ENCODE measurements around the gene P4HTM.
A peak's percentile ranks its signal among the peaks of the same experiment; 100 is the strongest.

The P4HTM gene

GRCh38 chr3:48989796-48990635, at the start of gene P4HTM:
Gene P4HTM (plus strand): TSS chr3:48990241. CDS start chr3:48990257, 16 bp downstream.
- DNase-seq (ENCODE audit: low spot score): peak; percentile 93

- no peak for DNase-seq (ENCODE audit: low spot score)
Observed at GRCh38 chr3:48945432-48945831, 44.6 kb upstream of the P4HTM start.

GRCh38 chr3:48945891-48946549, 44.0 kb upstream of the P4HTM start:
- no peak for DNase-seq (ENCODE audit: low spot score)

- no peak for DNase-seq (ENCODE audit: low spot score)
Observed at GRCh38 chr3:48949376-48949717, 40.7 kb upstream of the P4HTM start.

GRCh38 chr3:48950051-48950450, 40.0 kb upstream of the P4HTM start:
- DNase-seq (ENCODE audit: low spot score): no peak

- no peak for DNase-seq (ENCODE audit: low spot score)
Observed at GRCh38 chr3:48951764-48952163, 38.3 kb upstream of the P4HTM start.

GRCh38 chr3:48952510-48953118, 37.4 kb upstream of the P4HTM start:
- no peak for DNase-seq (ENCODE audit: low spot score)

- DNase-seq (ENCODE audit: low spot score): no peak
Observed at GRCh38 chr3:48957006-48957705, 32.9 kb upstream of the P4HTM start.

- DNase-seq (ENCODE audit: low spot score): no peak
Observed at GRCh38 chr3:48960841-48961413, 29.1 kb upstream of the P4HTM start.

- DNase-seq (ENCODE audit: low spot score): no peak
Observed at GRCh38 chr3:48962340-48962739, 27.7 kb upstream of the P4HTM start.

- no peak for DNase-seq (ENCODE audit: low spot score)
Observed at GRCh38 chr3:48962939-48963338, 27.1 kb upstream of the P4HTM start.

- DNase-seq (ENCODE audit: low spot score): no peak
Observed at GRCh38 chr3:48963591-48963990, 26.4 kb upstream of the P4HTM start.

- DNase-seq (ENCODE audit: low spot score): no peak
Observed at GRCh38 chr3:48966367-48966766, 23.7 kb upstream of the P4HTM start.

- no peak for DNase-seq (ENCODE audit: low spot score)
Observed at GRCh38 chr3:48966876-48967361, 23.1 kb upstream of the P4HTM start.

- DNase-seq (ENCODE audit: low spot score): no peak
Observed at GRCh38 chr3:48970586-48970985, 19.5 kb upstream of the P4HTM start.

GRCh38 chr3:48974076-48974864, 15.8 kb upstream of the P4HTM start:
- DNase-seq (ENCODE audit: low spot score): no peak

GRCh38 chr3:48979451-48979850, 10.6 kb upstream of the P4HTM start:
- no peak for DNase-seq (ENCODE audit: low spot score)

GRCh38 chr3:48980295-48980694, 9.7 kb upstream of the P4HTM start:
- DNase-seq (ENCODE audit: low spot score): no peak

GRCh38 chr3:48982016-48982415, 8.0 kb upstream of the P4HTM start:
- no peak for DNase-seq (ENCODE audit: low spot score)

GRCh38 chr3:48982686-48983085, 7.4 kb upstream of the P4HTM start:
- no peak for DNase-seq (ENCODE audit: low spot score)

- no peak for DNase-seq (ENCODE audit: low spot score)
Observed at GRCh38 chr3:48983096-48983495, 6.9 kb upstream of the P4HTM start.

Measured in kidney capillary endothelial cell (primary cell).